Body of pancreas (tissue), 4 donors: Measurements from ENCODE around the gene MAP3K5. TPM values are rescaled to one million over a fixed set of nuclear protein-coding genes. Genes with fewer than 3 reads are reported as not detected.

ENCODE experiments used
- ATAC-seq: fragments of 150-250 bp; one replicate; pipeline ENCODE4 v1.9.1; 2016
- DNase-seq, 4 donors: peaks; one replicate each; pipeline ENCODE4 v3.0.0-alpha.2; 2019
- H3K27ac ChIP-seq, 4 donors: fragments of 200-600 bp; sonication (generic); 1 replicate in 3 of 4; 2 replicates in 1 of 4; pipeline versions ENCODE4 v1.5.1 to v1.6.1; 2016 to 2019; ENCODE audit warnings: mild to moderate bottlenecking in 1 of 4, mixed read lengths in 1 of 4, moderate library complexity in 1 of 4
- H3K27me3 ChIP-seq, 2 donors: fragments of 200-600 bp; sonication (generic); one replicate each; pipeline ENCODE4 v1.6.0; 2016; ENCODE audit warnings: mild to moderate bottlenecking in 1 of 2
- H3K36me3 ChIP-seq, 2 donors: fragments of 200-600 bp; sonication (generic); replicated peaks in 1 of 2; 2 replicates each; pipeline ENCODE4 v1.5.1; 2016; ENCODE audit warnings: low read depth in 2 of 2; ENCODE audit not compliant: insufficient read depth in 1 of 2
- H3K4me1 ChIP-seq: fragments of 200-600 bp; sonication (generic); one replicate; pipeline ENCODE4 v1.6.0; 2016
- H3K4me3 ChIP-seq, 2 donors: fragments of 200-600 bp; sonication (generic); 1 replicate in 1 of 2; 2 replicates in 1 of 2; pipeline ENCODE4 v1.5.1; 2016 to 2019
- H3K9me3 ChIP-seq, 3 donors: fragments of 200-600 bp; sonication (generic); 1 replicate in 2 of 3; 2 replicates in 1 of 3; pipeline ENCODE4 v1.5.1; 2016
- POLR2A ChIP-seq, 3 donors: fragments of 450-650 bp; IDR thresholded peaks; one replicate each; pipeline ENCODE4 v1.6.1; 2016; ENCODE audit warnings: antibody characterized with exemption in 3 of 3, mild to moderate bottlenecking in 2 of 3
- WGBS, 2 donors: methylation state at CpG; one replicate each; pipeline ENCODE4 v1.1.5; 2017; 5-methylcytosine and 5-hydroxymethylcytosine counted together
- intact Hi-C: fragments of 100-400 bp; cut with DNase I; formaldehyde crosslinking; loops from one replicate; pipeline ENCODE4 v1.15.1; 2023
- total RNA-seq, 2 donors: library from RNA; depleted of rRNA; stranded (reverse); fragments of >200 nt; gene quantifications; one replicate each; pipeline ENCODE4 v1.1.0, GENCODE V29; 2016
- TF ChIP-seq, protein P1 (sequence below), 7 experiments: fragments of 450-650 bp in 4 of 7; fragments of 200-600 bp in 3 of 7; sonication (generic) in 3 of 7; IDR thresholded peaks; one replicate each; pipeline ENCODE4 v1.5.1; 2016 to 2019; ENCODE audit warnings: antibody characterized with exemption in 7 of 7

MAP3K5 gene
- total RNA-seq, 2 donors from 2014 or later = 33.7 to 36.9 TPM

DNA sequence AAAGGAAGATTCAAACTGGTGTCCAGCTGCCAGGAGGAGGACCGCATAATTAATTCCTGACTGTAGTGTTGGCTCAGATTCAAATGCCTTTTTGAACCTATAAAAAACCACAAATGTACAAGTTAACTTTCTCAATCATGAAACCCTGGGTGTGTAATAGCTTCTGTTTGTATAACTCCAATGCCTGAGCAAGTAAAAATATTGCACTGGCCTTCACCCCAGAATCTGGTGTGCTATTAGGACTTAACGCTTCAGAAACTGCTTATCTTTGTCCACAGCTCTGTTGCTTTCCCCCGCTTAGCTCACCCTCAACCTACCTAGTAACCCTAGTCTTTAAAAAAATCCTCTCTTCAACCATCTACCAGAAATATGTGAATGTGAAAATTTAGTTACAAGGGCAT lies 123.0 kb downstream of the MAP3K5 start:
- 21 to 36% methylated on average over 3 of the region's 3 CpGs for WGBS, 2 donors
- ATAC-seq = peak; percentile 74

GRCh38 chr6:136668571-136668970 lies 123.7 kb downstream of the MAP3K5 start:
- Histone ChIP-seq H3K9me3 (no peaks in the 10 kb centered on the region), H3K4me3 (no peak overlapping the region), H3K4me1 (peaks cover 31% of the 10 kb centered on the region), H3K36me3 (no peaks in the 10 kb centered on the region), H3K27ac (peak overlapping the region in 3 of 4 donors; percentile 15 to 62 (median 19)), H3K27me3 (no peaks in the 10 kb centered on the region)
- intact Hi-C loops = no loop called here
- WGBS, 2 donors = 67 to 72% methylated on average over 3 of the region's 3 CpGs
- DNase-seq (no peak), ATAC-seq (no peak)
- no peak for TF ChIP-seq POLR2A (IDR thresholded peaks at IDR 0.05)
- TF ChIP-seq, protein P1, sequence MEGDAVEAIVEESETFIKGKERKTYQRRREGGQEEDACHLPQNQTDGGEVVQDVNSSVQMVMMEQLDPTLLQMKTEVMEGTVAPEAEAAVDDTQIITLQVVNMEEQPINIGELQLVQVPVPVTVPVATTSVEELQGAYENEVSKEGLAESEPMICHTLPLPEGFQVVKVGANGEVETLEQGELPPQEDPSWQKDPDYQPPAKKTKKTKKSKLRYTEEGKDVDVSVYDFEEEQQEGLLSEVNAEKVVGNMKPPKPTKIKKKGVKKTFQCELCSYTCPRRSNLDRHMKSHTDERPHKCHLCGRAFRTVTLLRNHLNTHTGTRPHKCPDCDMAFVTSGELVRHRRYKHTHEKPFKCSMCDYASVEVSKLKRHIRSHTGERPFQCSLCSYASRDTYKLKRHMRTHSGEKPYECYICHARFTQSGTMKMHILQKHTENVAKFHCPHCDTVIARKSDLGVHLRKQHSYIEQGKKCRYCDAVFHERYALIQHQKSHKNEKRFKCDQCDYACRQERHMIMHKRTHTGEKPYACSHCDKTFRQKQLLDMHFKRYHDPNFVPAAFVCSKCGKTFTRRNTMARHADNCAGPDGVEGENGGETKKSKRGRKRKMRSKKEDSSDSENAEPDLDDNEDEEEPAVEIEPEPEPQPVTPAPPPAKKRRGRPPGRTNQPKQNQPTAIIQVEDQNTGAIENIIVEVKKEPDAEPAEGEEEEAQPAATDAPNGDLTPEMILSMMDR (IDR thresholded peaks at IDR 0.05) = no peak

More for the DNA sequence above, 123.0 kb downstream of the MAP3K5 start:
- Histone ChIP-seq H3K4me1 (peaks cover 24% of the 10 kb centered on the region), H3K27ac (peak overlapping the region in 3 of 4 donors; percentile 18 to 62 (median 19)), H3K36me3 (no peaks in the 10 kb centered on the region), H3K27me3 (no peaks in the 10 kb centered on the region), H3K9me3 (no peaks in the 10 kb centered on the region), H3K4me3 (no peak overlapping the region)
- TF ChIP-seq, protein P1 (IDR thresholded peaks at IDR 0.05) = no peak
- no peak for TF ChIP-seq POLR2A (IDR thresholded peaks at IDR 0.05)
- DNase-seq = peak in 2 of 4 donors; percentile 26 to 30
- intact Hi-C loops = no loop called here

DNA sequence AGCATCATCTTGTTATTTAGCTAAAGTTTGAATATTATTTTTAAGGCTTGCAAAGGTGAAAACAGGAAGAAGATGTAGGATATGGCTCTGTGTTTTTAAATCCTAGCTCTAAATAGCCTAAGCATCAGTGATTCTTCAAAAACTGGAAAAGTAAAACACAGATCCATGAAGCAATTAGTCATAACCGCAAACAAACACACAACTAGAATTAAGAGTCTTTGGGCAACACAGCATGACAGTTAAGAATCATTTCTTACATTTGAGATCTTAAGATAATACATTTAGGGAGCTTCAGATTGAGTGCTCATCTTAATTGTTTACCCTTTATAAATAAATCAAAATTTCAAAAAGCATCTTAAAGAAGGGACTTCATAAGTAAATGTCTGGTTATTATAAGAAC lies 126.2 kb downstream of the MAP3K5 start:
- DNase-seq (no peak), ATAC-seq (no peak)
- Histone ChIP-seq H3K27me3 (no peaks in the 10 kb centered on the region), H3K36me3 (no peaks in the 10 kb centered on the region), H3K27ac (no peak overlapping the region), H3K4me1 (peaks cover 54% of the 10 kb centered on the region), H3K4me3 (no peak overlapping the region), H3K9me3 (no peaks in the 10 kb centered on the region)
- 97 to 100% methylated on average over 1 of the region's 1 CpG for WGBS, 2 donors
- TF ChIP-seq, protein P1 (IDR thresholded peaks at IDR 0.05) = no peak
- TF ChIP-seq POLR2A (IDR thresholded peaks at IDR 0.05) = no peak
- intact Hi-C loops = no loop called here

- Histone ChIP-seq H3K4me3 (no peak overlapping the region), H3K27ac (peak overlapping the region in 3 of 4 donors; percentile 0 to 52 (median 51)), H3K27me3 (no peaks in the 10 kb centered on the region), H3K9me3 (no peaks in the 10 kb centered on the region), H3K36me3 (peaks cover 0 to 5% of the 10 kb centered on the region in 2 donors), H3K4me1 (peaks cover 43% of the 10 kb centered on the region)
- DNase-seq (no peak), ATAC-seq (peak; percentile 88)
- no peak for TF ChIP-seq POLR2A (IDR thresholded peaks at IDR 0.05)
- TF ChIP-seq, protein P1 (IDR thresholded peaks at IDR 0.05) = no peak
- intact Hi-C loops = no loop called here
- WGBS, 2 donors = 35% methylated on average over 3 of the region's 3 CpGs
These were observed 129.7 kb downstream of the MAP3K5 start for GRCh38 chr6:136662347-136663237.
